HL-60/S4 treated with retinoic acid at 250 ng/mL for 4 days and 3 days (cell line): Measurements from ENCODE around the gene AHDC1.
"Not testable (repeated sequence)": the region's sequence is repeated elsewhere in the genome, so short reads cannot be mapped to it uniquely, and the experiment has no call there.

ENCODE experiments used
- in situ Hi-C: fragments of 300-500 bp; cut with MboI; formaldehyde crosslinking; loops from 2 replicates; pipeline ENCODE4 v1.7.0; 2022; ENCODE audit warnings: low sequenced_read_pairs

The AHDC1 gene

DNA sequence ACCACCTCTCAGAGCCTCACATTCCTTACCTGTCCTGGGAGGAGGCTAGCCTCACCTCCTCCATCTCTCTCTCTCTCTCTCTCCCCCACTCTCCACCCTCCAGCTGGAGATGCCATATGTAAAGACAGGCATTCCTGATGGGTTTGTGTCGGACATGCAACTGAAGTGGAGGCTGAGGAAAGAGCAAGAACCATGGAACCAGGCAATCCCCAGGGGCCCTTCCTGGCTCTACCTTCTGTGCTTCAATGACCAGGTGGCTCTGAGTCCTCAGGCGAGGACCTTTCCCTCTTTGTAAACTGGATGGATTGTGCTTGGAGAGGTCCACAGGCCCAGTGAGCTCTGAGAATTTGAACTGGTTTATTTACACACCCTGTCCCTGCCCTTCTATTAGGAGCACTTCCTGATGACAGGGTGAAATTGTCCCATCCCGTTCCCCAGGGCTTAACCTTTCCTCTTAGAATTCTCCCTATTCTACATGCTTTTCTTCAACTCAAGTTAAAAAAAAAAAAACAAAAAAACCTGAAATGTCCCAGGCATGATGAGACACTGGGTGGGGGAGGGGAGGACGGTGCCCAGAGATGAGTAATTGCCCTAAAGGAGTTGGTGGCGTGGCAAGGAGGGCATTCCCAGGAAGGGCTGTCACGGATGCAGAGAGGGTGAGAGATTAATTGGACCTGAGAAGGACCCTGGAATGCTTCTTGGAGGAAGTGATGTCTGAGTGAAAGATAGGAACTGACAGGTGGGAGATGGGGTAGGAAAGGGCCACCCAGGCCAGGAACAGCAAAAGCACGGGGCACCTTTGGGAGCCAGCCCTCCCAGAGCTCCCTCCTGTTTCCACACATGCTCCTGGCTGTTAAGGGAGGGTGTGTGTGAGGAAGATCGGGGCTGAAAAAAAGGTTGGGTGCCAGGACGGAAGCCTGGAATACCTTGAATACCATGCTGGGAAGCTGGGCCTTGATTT is 63.8 kb downstream of the AHDC1 start:
- in situ Hi-C loops, result no loop called here

DNA sequence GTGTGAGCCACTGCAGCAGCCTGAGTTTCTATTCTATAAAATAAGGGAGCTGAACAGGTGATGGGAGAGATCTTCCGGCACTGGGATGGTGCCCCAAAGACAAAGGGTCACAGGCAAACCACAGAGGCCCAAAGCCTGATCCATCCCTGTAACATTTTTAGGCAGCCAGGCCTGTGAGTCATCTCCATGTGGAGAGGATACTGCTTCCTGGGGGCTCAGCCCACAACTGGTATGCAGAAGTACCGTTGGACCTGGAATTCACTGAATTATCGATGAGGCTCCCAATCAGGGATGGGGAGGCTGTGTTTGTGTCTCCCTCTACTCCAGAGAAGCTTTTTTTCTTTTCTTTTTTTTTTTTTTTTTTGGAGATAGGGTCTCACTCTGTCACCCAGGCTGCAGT is 65.2 kb downstream of the AHDC1 start:
- in situ Hi-C loops, result no loop called here

- in situ Hi-C loops, result not testable (repeated sequence)
These were observed 65.7 kb downstream of the AHDC1 start for GRCh38 chr1:27538305-27538676.

DNA sequence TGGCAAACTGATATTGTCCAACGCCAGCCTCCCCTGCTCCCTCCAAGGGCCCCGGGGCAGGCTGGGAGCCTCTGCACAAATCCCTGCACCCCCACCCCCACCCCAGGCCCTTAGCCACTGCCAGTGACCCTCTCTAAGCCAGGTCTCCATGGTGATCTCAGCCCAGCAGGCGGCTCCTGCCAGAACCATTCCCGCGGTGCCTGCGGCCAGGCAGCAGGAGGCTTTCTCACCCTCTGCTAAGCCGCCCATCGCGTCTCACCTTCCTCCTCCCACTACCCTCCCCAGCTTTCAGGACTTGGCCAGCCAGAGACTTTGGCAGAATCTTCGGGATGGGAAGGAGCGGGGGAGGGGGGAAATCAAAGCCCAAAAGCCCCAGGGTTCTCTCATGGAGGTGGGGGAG is 67.2 kb downstream of the AHDC1 start:
- in situ Hi-C loops, result no loop called here

DNA sequence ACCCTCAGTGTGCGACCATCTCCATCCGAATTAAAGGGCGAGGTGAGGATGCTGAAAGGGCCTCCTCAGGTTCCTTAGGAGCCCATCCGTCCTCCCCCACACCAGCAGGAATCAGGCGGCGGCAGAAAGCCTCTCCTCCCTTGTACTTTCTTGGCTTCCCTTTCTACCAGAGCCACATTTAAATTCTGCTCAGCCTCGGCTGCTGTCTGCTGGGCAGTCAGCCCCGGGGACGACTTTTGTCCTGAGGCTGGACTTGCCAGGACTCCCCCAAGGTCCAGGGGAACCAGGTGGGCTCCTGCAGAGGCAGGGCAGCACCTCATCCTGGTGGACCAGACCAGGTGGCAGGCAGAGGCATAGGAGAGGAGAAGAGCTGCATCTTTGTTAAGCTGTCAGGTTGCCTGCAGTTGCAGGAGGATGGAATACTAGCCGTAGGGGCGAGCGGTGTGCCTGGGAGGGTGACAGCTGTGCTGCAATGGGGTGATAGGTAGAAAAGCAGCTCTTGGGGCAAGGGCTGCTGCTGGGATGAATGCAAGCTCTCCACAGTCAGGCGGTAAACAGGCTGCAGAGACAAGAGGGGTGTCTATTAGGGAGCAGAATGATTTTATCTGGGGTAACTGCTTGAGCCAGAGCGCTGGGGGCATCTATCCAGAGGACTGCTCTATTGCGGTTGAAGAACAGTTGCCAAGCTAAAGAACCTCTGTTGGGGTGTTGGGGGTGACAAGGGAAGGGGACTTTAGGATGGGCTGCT is 67.8 kb downstream of the AHDC1 start:
- in situ Hi-C loops, result no loop called here

- in situ Hi-C loops, result no loop called here
These were observed 68.6 kb downstream of the AHDC1 start for GRCh38 chr1:27535386-27535785.

DNA sequence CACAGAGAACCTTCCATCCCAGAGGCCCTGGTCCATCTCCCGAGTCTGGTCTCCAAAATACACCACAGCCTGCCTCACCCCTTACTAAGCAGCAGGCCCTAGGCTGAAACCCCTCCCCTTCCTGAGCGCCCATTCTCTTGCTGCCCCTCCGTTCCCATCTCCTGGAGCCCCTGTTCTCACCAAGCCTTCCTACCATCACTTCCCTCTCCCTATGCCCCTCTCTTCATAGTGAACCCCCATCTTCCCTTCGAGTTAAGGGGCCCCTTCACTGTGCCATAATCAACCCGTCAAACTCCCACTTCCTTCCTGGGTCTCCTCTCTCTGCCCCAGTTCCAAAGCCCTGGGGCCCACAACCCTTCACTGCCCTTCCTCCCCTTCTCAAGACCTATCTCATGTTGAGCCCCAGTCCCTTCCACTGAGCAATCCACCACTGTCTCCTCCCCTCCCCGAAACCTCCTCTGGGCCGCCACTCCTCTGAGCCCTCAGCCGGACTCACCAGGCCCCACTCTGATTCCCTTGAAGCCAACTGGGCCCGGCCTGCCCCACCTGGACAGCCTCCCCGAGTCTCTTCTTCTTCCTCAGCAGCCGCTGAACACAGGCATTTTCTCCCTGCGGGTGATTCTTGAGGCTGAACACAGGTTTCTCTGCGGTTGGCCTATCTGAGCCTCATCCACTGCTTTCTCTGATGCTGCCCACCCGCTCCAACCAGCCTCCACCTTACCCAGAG is 71.8 kb downstream of the AHDC1 start:
- in situ Hi-C loops, result no loop called here

- in situ Hi-C loops, result no loop called here
These were observed 73.8 kb downstream of the AHDC1 start for GRCh38 chr1:27530192-27530591.

GRCh38 chr1:27529704-27530018 is 74.3 kb downstream of the AHDC1 start:
- in situ Hi-C loops, result no loop called here

DNA sequence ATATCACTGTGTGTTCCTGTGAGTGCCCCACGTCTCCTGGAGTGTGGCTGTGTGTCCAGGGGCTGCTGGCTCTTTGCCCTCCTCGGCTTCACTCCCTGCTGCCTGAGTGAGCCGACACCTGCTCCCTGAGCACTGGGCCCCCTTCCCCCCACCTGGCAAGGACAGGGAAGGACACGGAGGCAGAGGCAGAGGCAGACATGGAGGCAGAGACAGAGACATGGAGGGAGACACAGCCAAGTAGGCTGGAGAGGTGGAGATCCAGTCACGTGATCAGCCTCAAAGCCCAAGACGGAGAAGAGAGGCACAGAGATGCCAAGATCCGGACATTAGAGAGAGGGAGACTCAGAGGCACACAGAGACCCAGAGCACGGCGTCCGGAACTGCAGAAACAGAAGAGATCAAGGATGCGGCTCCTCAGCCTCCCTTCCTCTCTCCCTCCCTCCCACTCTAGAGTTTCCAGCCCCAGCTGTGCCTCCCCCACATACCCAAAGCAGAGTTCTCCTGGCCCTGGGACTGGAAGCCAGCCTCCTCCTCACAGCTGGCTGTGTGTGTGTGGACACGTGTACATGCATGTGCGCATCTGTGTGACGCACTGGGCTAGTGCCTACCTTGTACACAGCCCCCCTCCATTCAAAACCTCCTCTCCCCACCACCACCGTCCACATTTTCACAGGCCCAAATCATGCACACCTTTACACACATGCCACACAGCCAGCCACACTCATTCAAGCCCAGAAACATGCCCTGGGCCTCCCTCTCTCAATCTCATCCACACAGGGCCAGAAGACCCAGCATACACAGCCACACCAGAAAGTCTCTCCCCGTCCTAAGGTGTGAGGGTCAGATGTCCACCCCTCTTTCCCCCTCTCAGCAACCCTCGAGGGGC is 74.9 kb downstream of the AHDC1 start:
- in situ Hi-C loops, result no loop called here

GRCh38 chr1:27527890-27528817 is 75.8 kb downstream of the AHDC1 start:
- in situ Hi-C loops, result no loop called here

GRCh38 chr1:27527223-27527889 is 76.6 kb downstream of the AHDC1 start:
- in situ Hi-C loops, result no loop called here

DNA sequence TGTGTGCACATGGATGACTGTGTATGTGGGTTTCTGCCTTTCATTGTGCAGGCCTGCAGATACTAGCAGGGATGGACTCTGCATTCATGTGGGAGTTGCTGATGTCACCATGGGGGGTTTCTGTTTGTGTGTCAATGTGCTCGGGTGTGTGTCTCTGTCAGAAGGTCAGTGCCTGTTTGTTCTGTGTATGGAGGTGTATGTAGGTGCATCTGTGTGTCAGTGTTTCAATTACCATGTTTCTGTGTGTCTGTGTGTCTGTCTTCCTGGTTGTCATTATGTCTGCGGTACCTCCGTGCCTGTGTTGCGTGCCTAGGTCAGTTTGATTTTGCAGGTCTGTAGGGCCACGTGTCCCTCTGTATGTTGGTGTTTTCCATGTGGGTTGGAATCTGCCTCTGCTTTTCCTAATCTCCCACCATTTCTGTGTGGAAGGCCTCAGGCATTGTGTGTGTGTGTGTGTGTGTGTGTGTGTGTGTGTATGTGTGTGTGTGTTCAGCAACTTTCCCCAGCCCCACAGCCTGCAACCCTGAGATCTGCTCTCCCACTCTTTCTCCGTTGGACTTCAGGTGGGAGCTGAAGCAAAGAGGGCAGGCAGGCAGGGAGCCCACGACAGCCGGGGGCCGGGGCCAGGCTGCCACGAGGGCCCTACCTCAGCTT is 77.2 kb downstream of the AHDC1 start:
- in situ Hi-C loops, result no loop called here

DNA sequence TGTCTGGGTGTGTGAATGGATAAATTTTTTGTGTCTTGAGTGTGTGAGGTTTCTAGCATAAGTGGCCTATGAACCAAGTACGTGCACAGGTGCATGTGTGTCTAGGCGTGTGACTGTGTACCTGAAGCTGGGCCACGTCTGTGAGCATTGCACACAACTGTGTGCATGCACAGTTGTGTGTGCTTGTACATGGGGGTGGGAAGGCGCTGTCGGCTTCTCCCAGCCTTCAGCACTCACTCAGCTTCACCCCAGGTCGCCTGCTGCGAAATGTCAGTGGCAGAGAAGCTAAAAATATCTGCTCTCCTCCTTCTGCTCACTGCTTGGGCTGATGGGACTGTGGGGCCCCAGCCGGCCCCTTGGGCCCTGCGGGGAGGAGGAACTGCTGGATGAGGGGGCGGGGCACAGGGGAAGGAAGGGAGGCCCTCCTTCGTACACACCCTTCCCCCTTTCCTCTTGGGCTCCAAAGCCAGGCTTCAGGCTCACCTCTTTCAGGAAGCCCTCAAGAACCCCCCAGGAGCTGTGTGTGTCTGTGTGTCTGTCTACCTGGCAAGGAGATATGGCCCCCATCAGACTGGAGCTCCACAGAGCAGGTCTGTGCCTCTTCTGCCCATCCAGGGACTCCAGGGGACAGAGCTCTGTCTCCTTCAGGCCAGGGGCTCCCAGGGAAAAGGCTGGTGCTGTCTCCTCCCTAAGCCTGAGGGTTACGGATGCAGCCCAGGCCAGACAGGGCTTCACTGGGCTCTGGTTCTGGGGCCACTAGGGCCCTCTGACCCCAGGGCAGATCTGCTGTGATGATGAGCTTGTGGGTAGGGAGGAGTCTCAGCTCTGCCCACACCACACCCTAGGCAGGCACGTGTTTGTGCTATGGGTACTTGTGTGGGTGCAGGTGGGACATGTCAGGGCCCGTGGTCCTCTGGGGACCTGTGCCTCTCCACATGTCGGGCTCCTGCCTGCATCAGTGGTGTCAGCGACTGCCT is 78.4 kb downstream of the AHDC1 start:
- in situ Hi-C loops, result no loop called here

GRCh38 chr1:27523337-27524020 is 80.5 kb downstream of the AHDC1 start:
- in situ Hi-C loops, result no loop called here

DNA sequence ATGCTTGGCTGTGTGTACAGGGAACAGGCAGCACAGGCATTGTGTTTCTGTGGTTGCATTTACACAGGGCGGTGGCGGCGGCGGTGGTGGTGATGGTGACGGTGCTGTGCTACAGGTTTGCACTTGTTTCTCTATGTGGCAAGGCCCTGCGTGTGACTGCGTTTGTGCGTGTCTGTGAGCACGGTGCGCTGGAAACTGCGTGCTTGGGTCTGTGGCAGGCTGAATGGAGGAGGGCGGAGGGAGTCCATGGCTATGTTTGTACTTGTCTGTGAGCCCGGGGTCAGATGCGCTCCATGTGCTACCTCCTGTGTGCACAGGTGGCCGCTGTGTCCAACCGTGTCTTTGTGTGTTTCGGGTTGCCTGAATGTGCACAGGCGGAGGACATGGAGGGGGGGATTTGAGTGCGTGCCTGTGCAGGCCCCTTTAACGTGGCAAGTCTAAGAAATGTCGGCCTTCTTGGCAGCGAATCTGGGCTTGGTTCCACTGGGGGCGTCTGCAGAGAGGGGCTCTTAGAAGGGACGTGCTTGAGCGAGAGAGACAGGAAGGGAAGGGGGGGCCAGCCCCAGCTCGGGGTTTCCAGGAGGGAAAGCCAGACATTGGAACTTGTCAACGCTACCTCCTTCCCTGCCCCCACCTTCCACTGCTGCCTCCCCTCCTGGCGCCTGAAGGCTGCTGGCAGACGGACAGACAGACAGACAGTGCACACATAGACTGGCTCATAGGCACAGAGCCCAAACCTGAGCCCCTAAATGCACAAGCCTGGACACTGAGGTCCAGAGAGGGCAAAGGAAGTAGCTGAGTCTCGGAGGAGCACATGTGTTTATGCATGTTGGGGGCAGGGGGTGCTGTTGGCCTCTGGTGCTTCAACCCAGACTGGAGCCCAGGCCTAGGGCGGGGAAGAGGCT is 81.3 kb downstream of the AHDC1 start:
- in situ Hi-C loops, result no loop called here
